ENCODE results near the gene NFASC.

The NFASC gene

GRCh38 chr1:204958317-204959307, 88.0 kb downstream of the NFASC start:
- no peak for DNase-seq (ENCODE audit: low read depth in 1 of 2, low spot score in 1 of 2)

DNA sequence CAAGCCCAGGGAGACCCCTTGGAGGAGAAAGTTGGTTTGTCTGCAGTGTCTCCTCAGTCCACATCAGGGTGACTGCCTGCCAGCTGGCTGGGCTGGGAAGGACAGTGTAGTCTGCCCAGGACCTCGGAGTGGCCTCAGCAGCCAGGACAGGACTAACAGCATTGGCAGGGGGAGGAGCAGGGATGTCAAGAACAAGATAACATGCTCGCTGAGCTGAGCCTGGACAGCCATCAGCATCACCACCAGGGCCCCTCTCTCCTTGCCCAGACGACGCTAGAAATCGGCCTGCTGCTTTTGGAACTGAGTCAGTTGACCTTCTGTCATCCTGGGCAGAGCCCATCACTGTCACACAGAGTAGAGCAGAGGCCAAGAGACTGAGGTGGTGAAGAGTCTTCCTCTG, 88.7 kb downstream of the NFASC start:
- DNase-seq (ENCODE audit: low read depth in 1 of 2, low spot score in 1 of 2), result no peak

DNA sequence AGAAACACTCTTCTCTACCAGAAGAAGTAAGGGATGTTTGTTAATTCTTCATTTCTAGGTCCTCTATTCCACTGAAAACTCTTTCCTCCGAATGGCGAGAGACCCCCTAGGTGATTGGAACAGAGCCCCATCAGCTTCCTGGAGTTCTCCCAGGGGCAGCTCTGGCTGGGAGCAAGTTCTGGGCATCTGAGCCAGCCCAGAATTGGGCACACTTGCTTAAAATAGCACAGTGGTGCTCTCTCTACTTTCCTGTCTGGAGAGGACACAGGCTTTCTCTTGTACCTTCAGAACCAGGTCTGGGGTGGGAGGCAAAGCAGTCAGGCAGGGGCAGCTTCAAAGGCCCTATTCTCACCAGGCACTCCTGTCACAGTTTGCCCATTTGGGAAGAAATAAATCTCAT, 89.2 kb downstream of the NFASC start:
- DNase-seq (ENCODE audit: low read depth in 1 of 2, low spot score in 1 of 2), result no peak

DNA sequence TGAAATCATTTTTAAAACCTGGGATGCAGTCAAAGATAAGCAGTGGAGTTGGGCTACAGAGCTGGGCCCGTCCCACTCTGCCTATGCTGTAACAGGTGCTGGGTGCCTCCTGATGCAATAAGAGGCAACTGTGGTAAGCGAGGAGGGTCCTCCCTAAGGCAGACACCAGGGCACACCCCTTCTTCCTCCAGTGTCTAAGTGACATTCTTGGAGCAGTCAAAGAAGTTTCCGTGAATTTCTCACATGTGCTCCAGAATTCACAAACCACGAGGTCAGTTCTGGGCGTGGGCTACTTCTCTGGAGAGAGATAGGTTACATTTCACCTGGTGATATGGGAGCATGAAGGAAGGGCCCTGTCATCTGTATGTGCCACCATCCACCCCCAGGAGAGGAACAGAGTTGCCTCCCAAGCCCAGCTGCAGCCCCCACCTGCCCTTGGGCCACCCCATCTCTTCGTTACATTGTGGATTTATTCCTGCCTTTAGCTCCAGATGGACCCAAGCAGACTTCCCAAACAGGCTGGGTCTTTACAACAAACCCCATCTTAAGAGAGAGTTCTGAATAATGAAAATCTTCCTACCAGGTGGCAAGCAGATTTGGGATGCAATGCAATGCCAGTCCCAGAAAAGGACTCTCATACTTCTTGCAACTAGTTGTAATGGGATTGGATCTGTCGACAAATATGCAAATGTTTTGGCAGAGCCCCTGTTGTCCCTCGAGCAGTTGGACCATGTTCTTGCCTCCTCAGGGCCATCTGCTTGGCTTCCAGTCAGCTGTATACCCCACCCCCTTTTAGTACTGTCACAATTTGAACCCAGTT, 89.9 kb downstream of the NFASC start:
- no peak for DNase-seq (ENCODE audit: low read depth in 1 of 2, low spot score in 1 of 2)

- no peak for DNase-seq (ENCODE audit: low read depth in 1 of 2, low spot score in 1 of 2)
Measured at GRCh38 chr1:204961765-204962419, 91.2 kb downstream of the NFASC start.

DNA sequence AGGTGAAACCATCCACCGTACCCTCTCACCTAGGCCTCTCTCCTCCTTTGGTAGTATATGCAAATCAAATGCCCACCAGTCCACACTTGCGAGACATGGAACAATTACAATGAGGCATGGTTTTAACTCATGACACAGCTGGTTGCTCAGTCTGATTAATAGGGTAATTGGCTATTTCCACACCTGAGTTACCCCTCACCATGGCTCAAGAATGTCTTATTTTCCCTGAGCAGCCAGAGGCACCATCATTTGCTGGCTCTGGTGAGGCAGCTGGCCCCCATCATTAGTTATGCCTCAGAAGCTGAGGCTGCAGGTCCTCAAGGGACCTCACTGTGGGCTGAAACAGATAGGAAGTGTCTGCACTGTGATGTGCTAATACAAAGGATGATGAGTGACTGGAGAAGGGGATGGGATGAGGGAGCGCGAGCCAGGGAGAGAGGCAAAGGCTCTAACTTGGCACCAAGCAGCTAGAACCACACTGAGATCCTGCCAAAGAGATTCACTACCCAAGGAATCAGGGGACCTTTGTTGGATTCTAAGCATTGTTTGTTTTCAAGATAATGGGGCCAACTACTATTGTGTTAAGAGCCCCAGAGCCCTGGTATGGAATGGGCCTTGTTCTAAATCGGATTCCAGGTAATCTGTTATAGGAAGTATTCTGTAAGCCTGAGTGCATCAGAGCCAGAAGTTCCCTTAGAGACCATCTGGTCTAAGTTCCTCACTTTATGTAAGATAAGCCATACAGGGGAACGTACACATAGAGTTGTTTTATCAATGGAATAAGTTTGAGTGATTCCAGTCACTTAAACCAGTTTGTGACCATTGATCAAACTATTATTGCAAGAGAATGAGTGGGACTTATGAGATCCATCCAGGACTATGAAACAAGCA, 92.3 kb downstream of the NFASC start:
- DNase-seq (ENCODE audit: low read depth in 1 of 2, low spot score in 1 of 2), result no peak

GRCh38 chr1:204967451-204967850, 96.8 kb downstream of the NFASC start:
- no peak for DNase-seq (ENCODE audit: low read depth in 1 of 2, low spot score in 1 of 2)

- DNase-seq (ENCODE audit: low read depth in 1 of 2, low spot score in 1 of 2), result no peak
Measured at GRCh38 chr1:204968135-204968534, 97.5 kb downstream of the NFASC start.

- no peak for DNase-seq (ENCODE audit: low read depth in 1 of 2, low spot score in 1 of 2)
Measured at GRCh38 chr1:204968951-204969350, 98.3 kb downstream of the NFASC start.

DNA sequence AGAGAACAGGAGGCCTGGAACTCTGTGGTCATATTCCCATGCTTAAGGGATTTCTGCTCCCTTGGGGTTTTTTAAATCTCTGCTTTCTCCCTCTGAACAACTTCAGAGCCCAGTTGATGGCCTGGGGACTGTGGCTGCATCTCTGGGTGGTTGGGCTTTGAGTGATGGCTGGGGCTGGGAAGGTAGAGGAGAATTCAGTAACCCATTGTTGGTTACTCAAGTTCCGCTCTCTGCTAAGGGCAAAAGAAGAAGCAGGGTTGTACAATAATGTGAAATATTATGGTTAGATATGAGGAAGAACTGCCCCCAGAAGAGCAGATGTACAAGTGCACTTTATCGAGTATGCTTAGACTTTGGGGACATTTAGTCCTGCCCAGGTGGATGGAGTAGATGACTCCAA, 100.3 kb downstream of the NFASC start:
- DNase-seq (ENCODE audit: low read depth in 1 of 2, low spot score in 1 of 2), result no peak

DNA sequence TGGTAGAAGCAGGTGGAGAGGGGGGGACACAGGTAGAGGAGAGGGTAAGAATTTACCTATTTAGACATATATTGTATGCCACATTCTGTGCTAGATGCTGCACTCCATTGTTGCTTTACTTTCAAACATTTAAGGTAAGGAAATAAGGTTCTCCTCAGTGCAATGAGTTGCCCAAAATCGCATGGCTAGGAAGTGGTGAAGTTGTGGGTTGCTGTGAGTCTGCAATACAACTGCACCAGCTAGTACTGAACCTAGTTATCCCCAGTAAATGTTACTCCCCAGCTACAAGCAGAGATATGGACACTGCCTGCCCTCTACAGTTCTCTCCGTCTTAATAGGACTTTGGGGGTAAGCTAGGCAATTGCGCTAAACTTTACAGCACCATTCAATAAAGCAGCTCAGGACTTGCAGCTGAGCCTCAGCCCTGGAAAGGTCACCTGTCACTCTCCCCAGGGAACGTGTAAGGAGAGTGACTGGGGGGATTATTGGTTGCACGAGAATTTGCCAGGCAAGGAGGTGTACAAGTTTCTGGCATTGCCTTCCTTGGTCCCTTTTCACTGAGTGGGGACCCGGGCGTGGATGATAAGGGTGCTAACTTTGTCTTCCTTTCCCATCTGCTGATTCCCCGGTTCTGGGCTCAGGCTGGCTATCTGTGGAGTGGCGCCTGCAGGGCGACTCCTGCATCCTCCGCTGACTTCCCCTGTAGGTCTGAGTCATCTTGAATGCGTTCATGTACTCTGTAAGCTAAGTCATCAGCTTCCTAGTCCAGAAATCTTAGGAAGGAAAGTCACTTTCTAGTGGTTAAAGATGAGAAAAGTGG, 101.1 kb downstream of the NFASC start:
- DNase-seq (ENCODE audit: low read depth in 1 of 2, low spot score in 1 of 2), result no peak

DNA sequence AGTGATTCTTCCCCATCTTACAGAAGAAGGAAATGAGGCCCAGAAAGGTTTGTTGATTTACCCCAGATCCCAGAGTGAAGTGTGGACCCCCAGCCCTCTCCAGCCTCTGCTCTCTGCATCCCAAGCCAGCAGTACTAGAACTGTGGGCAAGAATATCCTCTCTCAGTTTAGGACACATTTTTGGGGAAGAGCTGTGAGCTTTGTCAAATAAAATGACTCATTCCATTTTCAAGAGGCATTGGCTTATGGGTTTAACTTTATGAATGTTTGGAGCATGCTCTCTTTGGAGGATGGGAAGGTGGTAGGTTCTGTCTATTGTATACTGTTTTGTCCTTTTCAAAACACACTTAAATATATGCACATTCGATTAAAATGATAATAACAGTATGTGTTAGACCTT, 101.8 kb downstream of the NFASC start:
- DNase-seq (ENCODE audit: low read depth in 1 of 2, low spot score in 1 of 2), result no peak

DNA sequence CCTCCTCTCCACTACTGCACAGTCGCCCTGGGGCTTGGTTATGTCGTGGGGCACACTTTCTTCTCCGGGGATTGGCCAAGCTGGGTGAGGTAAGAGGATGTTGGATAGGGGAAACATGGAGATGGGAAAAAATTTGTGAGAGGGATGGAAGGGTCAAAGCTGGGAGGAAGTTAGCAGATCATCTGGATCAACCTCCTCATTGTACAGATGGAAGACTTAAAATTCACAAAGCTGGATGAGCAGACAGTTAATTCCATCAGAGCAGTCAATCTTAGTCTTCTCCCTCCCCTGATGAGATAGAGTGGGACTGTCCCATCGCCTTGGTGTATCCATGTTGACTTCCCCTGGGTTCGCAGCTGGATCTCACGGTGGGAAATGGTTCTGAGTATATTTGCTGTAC, 102.8 kb downstream of the NFASC start:
- no peak for DNase-seq (ENCODE audit: low read depth in 1 of 2, low spot score in 1 of 2)

DNA sequence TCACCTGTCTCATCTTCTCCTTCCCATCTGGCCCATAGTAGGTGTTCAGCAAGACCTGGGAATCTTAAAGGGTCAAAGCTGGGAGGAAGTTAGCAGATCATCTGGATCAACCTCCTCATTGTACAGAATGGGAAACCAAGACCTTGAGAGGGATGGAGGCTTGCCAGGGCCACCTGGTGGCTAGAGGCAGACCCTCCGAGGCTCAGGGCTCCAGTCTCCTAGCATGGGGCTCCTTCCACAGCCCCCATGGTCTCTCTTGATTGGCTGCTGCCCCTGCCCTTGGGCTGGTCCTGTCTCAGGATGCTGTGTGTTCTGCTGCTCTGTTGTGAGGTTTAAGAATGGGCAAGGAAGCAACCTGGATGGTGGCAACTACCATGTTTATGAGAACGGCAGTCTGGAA, 103.7 kb downstream of the NFASC start:
- no peak for DNase-seq (ENCODE audit: low read depth in 1 of 2, low spot score in 1 of 2)

GRCh38 chr1:204975021-204975420, 104.4 kb downstream of the NFASC start:
- no peak for DNase-seq (ENCODE audit: low read depth in 1 of 2, low spot score in 1 of 2)

- DNase-seq (ENCODE audit: low read depth in 1 of 2, low spot score in 1 of 2), result peak in 1 of 2 donors; percentile 4
Measured at GRCh38 chr1:204975568-204976235, 105.0 kb downstream of the NFASC start.

DNA sequence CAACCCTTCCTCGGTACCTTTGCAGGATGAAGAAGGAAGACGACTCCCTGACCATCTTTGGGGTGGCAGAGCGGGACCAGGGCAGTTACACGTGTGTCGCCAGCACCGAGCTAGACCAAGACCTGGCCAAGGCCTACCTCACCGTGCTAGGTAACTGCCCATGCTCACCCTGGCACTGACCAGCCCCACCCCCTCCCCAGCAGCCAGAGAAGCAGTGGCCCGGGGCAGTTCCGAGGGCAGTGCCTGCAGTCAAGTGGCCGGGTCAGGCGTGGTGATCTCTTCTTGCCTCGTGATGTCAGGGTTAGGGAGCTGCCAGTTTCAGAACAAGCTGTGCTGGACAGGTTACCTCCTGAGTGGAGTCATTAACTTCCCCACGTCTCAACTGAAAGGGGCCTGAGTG, 106.0 kb downstream of the NFASC start:
- DNase-seq (ENCODE audit: low read depth in 1 of 2, low spot score in 1 of 2), result no peak

- DNase-seq (ENCODE audit: low read depth in 1 of 2, low spot score in 1 of 2), result no peak
Measured at GRCh38 chr1:204977318-204977717, 106.7 kb downstream of the NFASC start.

- DNase-seq (ENCODE audit: low read depth in 1 of 2, low spot score in 1 of 2), result no peak
Measured at GRCh38 chr1:204978782-204979181, 108.1 kb downstream of the NFASC start.

Data from activated T-helper 1 cell treated with anti-CD3 and anti-CD28 coated beads, Interleukin-2, amount 50 U/mL, for 16 hours (primary cell).